ENCODE data around the gene DGKI. TPM values are rescaled to one million over a fixed set of nuclear protein-coding genes. Genes with fewer than 3 reads are reported as not detected.

Gene DGKI
- total and polyA plus RNA-seq, 2 of the 4 experiments (the other 2 are of a cell fraction): 3.9 to 15.8 TPM

GRCh38 chr7:137523171-137523570 is 323.6 kb downstream of the DGKI start:
- Histone ChIP-seq H2BK15ac (ENCODE audit: low read depth, low read length) (no peak overlapping the region), H3K4me1 (ENCODE audit: control insufficient read depth, insufficient read depth, low read length) (no peaks in the 10 kb centered on the region), H3K9me1 (ENCODE audit: insufficient read depth, low read length) (no peaks in the 10 kb centered on the region), H3K36me3 (ENCODE audit: control insufficient read depth, insufficient read depth, low read length) (no peaks in the 10 kb centered on the region), H3K27ac (ENCODE audit: insufficient read depth, low read length) (no peak overlapping the region), H4K91ac (ENCODE audit: insufficient read depth, low read depth, low read length) (no peak overlapping the region), H3K79me1 (ENCODE audit: low read depth in 1 of 2, low read length in 2 of 2) (no peaks in the 10 kb centered on the region), H4K8ac (ENCODE audit: low read depth in 2 of 2, low read length in 2 of 2) (no peak overlapping the region), H3K4ac (ENCODE audit: low read depth, low read length) (no peak overlapping the region), H4K5ac (ENCODE audit: low read depth, low read length) (no peak overlapping the region), H3K9me3 (ENCODE audit: control insufficient read depth, insufficient read depth, low read length) (no peaks in the 10 kb centered on the region), H2BK20ac (ENCODE audit: low read depth, low read length) (no peak overlapping the region), H3K4me2 (ENCODE audit: low read depth, low read length) (no peak overlapping the region), H3K14ac (replicated peaks; ENCODE audit: low read depth, low read length) (no peak overlapping the region), H2BK120ac (ENCODE audit: low read depth, low read length) (no peak overlapping the region), H2AK9ac (replicated peaks; ENCODE audit: low read depth, low read length, poor library complexity) (no peak overlapping the region), H2AK5ac (ENCODE audit: low read depth, low read length) (no peak overlapping the region), H3K56ac (ENCODE audit: extremely low read depth, insufficient read depth, low read length) (no peak overlapping the region), H3K27me3 (ENCODE audit: control insufficient read depth, insufficient read depth, low read length) (no peaks in the 10 kb centered on the region), H2BK5ac (ENCODE audit: low read depth, low read length, poor library complexity, severe bottlenecking) (no peak overlapping the region), H4K20me1 (ENCODE audit: insufficient read depth, low read length) (no peaks in the 10 kb centered on the region), H3K4me3 (ENCODE audit: insufficient read depth, low read depth, low read length) (no peak overlapping the region), H3K18ac (ENCODE audit: low read depth, low read length) (no peak overlapping the region), H3K9ac (ENCODE audit: low read depth, low read length) (no peak overlapping the region), H3K23ac (ENCODE audit: low read depth, low read length) (no peak overlapping the region), H2AFZ (replicated peaks; ENCODE audit: low read length, poor library complexity) (no peak overlapping the region)
- ChIA-PET POLR2A (ENCODE audit: unreplicated experiment) (no interaction called here), CTCF (no interaction called here)
- in situ Hi-C loops (cut with MboI; ENCODE audit: low sequenced_read_pairs) (no loop called here), dilution Hi-C loops (cut with HindIII; ENCODE audit: low sequenced_read_pairs, unreplicated experiment) (no loop called here), intact Hi-C loops (cut with micrococcal nuclease) (no loop called here)
- no peak for ATAC-seq (ENCODE audit: low read depth)
- no TSS peak for BruUV-seq (replicated peaks)
- TF ChIP-seq USF2 (IDR thresholded peaks at IDR 0.05; ENCODE audit: low read depth, low read length): no peak
- no peak for TF ChIP-seq RCOR1 (IDR thresholded peaks at IDR 0.05; ENCODE audit: insufficient replicate concordance, low read length)
- no peak for TF ChIP-seq ELK1 (IDR thresholded peaks at IDR 0.05; ENCODE audit: borderline replicate concordance, low read depth, low read length)
- no peak for TF ChIP-seq FOS (IDR thresholded peaks at IDR 0.05; ENCODE audit: low read depth, low read length)
- TF ChIP-seq NFE2L2 (IDR thresholded peaks at IDR 0.05; ENCODE audit: low read depth, low read length): no peak
- TF ChIP-seq POLR2A (IDR thresholded peaks at IDR 0.05; ENCODE audit: low read depth, low read length): no peak
- TF ChIP-seq MAFK (IDR thresholded peaks at IDR 0.05; ENCODE audit: low read depth, low read length): no peak
- no peak for TF ChIP-seq CEBPB (IDR thresholded peaks at IDR 0.05; ENCODE audit: low read depth, low read length)
- TF ChIP-seq CHD1 (IDR thresholded peaks at IDR 0.05; ENCODE audit: low read depth, low read length): no peak
- no peak for DNase-seq
